Chondrocyte (in vitro differentiated cells): Measurements from ENCODE around the gene CTDP1. TPM values are rescaled to one million over a fixed set of nuclear protein-coding genes. Genes with fewer than 3 reads are reported as not detected.
A peak's percentile ranks its signal among the peaks of the same experiment; 100 is the strongest.

Experiments
- DNase-seq: peaks from one replicate; pipeline ENCODE4 v3.0.0; 2021; ENCODE audit warnings: mixed read lengths, low spot score
- H3K27ac Mint-ChIP-seq: one replicate; pipeline ENCODE4 v1.8.0; 2021; ENCODE audit warnings: mild to moderate bottlenecking, moderate library complexity, mixed read lengths; ENCODE audit not compliant: unreplicated experiment
- H3K27me3 Mint-ChIP-seq: 2 replicates; pipeline ENCODE4 v1.8.0; 2021; ENCODE audit warnings: low read depth, mixed read lengths
- H3K36me3 Mint-ChIP-seq: 2 replicates; pipeline ENCODE4 v1.8.0; 2021; ENCODE audit warnings: low read depth, mixed read lengths
- H3K4me1 Mint-ChIP-seq: 2 replicates; pipeline ENCODE4 v1.8.0; 2021; ENCODE audit warnings: low read depth, mild to moderate bottlenecking, mixed read lengths
- H3K4me3 Mint-ChIP-seq: one replicate; pipeline ENCODE4 v1.8.0; 2021; ENCODE audit warnings: mild to moderate bottlenecking, moderate library complexity, mixed read lengths; ENCODE audit not compliant: unreplicated experiment
- H3K9me3 Mint-ChIP-seq: 2 replicates; pipeline ENCODE4 v1.8.0; 2021; ENCODE audit warnings: low read depth, mixed read lengths
- total RNA-seq: library from RNA; stranded (reverse); gene quantifications from 3 replicates; pipeline ENCODE4 v1.2.1, GENCODE V29; 2021
- TF ChIP-seq, protein P1 (sequence below): fragments of 200-600 bp; sonication (generic); IDR thresholded peaks from 2 replicates; pipeline ENCODE4 v1.5.0; 2021; ENCODE audit warnings: antibody characterized with exemption, mild to moderate bottlenecking, moderate library complexity

CTDP1 gene
- total RNA-seq, 1 donor from 2014 or later: 21.0 TPM

DNA sequence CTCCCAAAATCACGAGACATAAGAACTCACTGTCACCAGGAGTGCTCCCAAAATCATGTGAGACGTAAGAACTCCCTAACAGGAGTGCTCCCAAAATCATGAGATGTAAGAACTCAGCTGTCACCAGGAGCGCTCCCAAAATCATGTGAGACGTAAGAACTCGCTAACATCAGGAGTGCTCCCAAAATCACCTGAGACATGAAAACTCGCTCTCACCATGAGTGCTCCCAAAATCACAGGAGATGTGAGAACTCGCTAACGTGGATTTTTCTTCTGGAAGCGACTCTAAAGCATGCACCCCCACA lies 53.1 kb downstream of the CTDP1 start:
- H3K4me3 Mint-ChIP-seq: no peak overlapping the region
- no peak overlapping the region for H3K27ac Mint-ChIP-seq
- no peaks in the 10 kb centered on the region for H3K4me1 Mint-ChIP-seq
- peaks cover 9% of the 10 kb centered on the region for H3K9me3 Mint-ChIP-seq
- TF ChIP-seq, protein P1, sequence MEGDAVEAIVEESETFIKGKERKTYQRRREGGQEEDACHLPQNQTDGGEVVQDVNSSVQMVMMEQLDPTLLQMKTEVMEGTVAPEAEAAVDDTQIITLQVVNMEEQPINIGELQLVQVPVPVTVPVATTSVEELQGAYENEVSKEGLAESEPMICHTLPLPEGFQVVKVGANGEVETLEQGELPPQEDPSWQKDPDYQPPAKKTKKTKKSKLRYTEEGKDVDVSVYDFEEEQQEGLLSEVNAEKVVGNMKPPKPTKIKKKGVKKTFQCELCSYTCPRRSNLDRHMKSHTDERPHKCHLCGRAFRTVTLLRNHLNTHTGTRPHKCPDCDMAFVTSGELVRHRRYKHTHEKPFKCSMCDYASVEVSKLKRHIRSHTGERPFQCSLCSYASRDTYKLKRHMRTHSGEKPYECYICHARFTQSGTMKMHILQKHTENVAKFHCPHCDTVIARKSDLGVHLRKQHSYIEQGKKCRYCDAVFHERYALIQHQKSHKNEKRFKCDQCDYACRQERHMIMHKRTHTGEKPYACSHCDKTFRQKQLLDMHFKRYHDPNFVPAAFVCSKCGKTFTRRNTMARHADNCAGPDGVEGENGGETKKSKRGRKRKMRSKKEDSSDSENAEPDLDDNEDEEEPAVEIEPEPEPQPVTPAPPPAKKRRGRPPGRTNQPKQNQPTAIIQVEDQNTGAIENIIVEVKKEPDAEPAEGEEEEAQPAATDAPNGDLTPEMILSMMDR: no peak
- no peaks in the 10 kb centered on the region for H3K27me3 Mint-ChIP-seq
- no peak for DNase-seq
- H3K36me3 Mint-ChIP-seq: peaks cover 47% of the 10 kb centered on the region

DNA sequence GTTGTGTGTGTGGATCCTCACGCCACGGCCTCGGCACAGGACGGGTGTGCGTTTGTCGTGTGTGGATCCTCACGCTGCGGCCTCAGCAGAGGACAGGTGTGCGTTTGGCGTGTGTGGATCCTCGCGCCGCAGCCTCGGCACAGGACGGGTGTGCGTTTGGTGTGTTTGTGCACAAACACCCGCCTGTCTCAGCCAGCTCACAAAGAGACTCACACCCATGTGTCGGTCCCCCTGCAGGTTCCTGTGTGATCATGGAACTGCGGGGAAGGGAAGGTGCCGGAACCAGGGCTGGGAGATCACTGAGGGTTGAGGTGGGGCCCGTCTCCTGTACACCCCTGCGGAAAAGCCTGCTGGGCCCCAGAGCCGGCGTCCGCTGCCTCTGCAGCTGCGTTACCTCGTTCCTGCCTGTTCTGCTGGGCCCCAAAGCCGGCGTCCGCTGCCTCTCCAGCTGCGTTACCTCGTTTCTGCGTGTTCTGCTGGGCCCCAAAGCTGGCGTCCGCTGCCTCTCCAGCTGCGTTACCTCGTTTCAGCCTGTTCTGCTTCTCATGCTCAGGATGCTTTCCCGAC lies 53.6 kb downstream of the CTDP1 start:
- no peaks in the 10 kb centered on the region for H3K27me3 Mint-ChIP-seq
- DNase-seq: peak; percentile 88
- no peaks in the 10 kb centered on the region for H3K4me1 Mint-ChIP-seq
- peaks cover 9% of the 10 kb centered on the region for H3K9me3 Mint-ChIP-seq
- no peak overlapping the region for H3K27ac Mint-ChIP-seq
- H3K4me3 Mint-ChIP-seq: no peak overlapping the region
- TF ChIP-seq, protein P1: no peak
- peaks cover 46% of the 10 kb centered on the region for H3K36me3 Mint-ChIP-seq

DNA sequence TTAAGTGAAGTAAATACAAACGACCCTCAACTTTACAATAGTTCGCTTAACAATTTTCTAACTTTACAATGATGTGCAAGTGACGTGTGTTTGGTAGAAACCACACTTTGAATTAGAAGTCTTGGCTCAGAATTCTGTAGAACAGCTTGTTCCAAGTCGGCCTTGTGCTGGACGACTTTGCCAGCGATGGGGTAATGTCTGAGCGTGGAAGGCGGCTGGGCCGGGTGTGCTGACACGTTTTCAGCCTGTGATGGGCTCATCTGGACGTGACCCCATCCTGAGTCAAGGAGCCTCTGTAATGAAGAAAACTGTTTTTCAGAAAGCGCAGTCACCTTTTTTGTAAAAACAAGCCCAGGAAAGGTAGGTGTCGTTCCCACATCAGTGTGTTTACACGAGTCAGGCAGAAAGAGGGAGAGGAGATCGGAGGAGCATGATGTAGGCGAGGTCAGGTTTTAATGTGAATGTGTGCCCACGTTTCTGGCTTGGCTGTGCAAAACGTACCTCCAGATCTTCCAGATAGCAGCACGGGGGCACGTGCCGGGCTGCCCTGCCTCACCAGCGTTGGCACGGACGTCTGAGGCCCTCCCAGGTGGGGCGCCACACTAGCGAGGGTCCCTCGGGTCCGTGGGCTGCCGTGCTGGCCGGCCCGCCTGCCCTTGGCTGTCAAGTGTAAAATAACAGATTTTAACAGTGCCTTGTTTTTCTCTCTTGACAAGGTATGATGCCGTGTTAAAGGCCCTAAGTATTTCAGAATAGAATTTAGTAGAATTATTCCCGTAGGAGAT lies 54.6 kb downstream of the CTDP1 start:
- TF ChIP-seq, protein P1: no peak
- Mint-ChIP-seq H3K4me3 (no peak overlapping the region), H3K27me3 (no peaks in the 10 kb centered on the region), H3K9me3 (peaks cover 9% of the 10 kb centered on the region), H3K27ac (no peak overlapping the region), H3K4me1 (no peaks in the 10 kb centered on the region), H3K36me3 (peaks cover 48% of the 10 kb centered on the region)
- peak; percentile 75 for DNase-seq

DNA sequence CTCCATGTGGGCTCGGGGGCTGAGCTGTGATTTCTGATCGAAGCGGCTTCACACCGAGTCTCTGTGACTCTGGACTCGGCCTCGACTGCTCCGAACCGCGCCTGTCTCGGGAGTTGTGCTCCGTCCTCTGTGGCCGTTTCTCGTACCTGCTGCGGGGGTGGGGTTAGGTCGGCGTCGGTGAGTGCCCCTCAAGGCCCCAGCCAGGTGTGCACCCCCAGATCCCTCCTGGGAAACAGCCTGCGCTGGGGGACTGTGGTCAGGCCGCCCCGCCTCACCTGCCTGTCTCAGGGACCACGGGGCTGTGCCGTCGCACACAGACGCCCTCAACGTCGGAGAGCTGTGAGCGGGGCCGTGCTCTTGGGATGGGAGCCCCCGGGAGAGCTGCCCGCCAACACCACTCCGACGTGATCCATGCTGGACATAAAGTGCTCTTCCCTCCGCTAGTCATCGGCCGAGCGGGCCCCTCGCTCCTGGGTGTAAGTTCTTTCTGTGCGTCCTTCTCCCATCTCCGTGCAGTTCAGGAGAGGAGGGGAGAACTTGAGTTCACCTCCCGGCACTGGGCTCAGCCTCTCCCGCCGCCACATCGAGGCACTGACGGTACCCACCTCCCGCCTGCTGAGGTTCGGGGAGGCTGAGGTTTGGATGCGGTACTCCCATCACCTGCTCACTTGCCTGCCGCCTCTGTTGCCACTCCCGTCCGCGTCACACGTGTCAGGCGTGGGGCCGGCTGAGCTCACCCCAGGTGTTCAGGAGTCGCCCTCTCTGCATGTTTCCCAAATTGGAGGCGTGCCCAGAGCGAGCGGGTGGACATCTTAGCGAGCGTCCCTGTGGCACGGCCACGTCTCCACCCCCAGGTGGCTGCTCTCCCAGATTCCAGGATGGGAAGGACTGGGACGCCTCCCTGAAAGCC lies 55.7 kb downstream of the CTDP1 start:
- DNase-seq: peak; percentile 87
- no peaks in the 10 kb centered on the region for H3K4me1 Mint-ChIP-seq
- no peaks in the 10 kb centered on the region for H3K27me3 Mint-ChIP-seq
- peaks cover 44% of the 10 kb centered on the region for H3K36me3 Mint-ChIP-seq
- H3K4me3 Mint-ChIP-seq: no peak overlapping the region
- H3K27ac Mint-ChIP-seq: no peak overlapping the region
- TF ChIP-seq, protein P1: no peak
- peaks cover 9% of the 10 kb centered on the region for H3K9me3 Mint-ChIP-seq

DNA sequence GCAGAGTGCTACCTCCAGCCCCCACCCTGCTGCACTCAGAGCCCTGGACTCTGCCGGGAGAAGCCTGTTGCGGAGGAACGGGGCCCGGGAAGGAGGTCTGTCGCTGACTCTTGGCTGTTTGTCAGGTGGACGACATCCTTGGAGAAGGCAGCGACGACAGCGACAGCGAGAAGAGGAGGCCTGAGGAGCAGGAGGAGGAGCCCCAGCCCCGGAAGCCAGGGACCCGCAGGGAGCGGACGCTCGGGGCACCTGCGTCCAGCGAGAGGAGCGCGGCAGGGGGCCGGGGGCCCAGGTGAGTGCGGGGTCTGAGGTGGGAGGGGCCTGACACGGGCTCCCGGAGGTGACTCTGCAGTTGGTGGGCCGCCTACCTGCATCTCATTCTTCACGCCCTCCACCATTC lies 56.6 kb downstream of the CTDP1 start:
- peak; percentile 83 for DNase-seq
- no peaks in the 10 kb centered on the region for H3K4me1 Mint-ChIP-seq
- no peak overlapping the region for H3K4me3 Mint-ChIP-seq
- H3K27ac Mint-ChIP-seq: no peak overlapping the region
- no peaks in the 10 kb centered on the region for H3K27me3 Mint-ChIP-seq
- H3K36me3 Mint-ChIP-seq: peaks cover 41% of the 10 kb centered on the region
- TF ChIP-seq, protein P1: no peak
- peaks cover 9% of the 10 kb centered on the region for H3K9me3 Mint-ChIP-seq
